HG03103 (cell line): ENCODE data around the gene NSDHL.
"Not testable (repeated sequence)": the region's sequence is repeated elsewhere in the genome, so short reads cannot be mapped to it uniquely, and the experiment has no call there.

Experiments used
- ATAC-seq: cut with Tn5 transposase; IDR thresholded peaks from one replicate; pipeline ENCODE4 v1.9.1; 2021; ENCODE audit warnings: low read depth; ENCODE audit not compliant: unreplicated experiment

Gene NSDHL

DNA sequence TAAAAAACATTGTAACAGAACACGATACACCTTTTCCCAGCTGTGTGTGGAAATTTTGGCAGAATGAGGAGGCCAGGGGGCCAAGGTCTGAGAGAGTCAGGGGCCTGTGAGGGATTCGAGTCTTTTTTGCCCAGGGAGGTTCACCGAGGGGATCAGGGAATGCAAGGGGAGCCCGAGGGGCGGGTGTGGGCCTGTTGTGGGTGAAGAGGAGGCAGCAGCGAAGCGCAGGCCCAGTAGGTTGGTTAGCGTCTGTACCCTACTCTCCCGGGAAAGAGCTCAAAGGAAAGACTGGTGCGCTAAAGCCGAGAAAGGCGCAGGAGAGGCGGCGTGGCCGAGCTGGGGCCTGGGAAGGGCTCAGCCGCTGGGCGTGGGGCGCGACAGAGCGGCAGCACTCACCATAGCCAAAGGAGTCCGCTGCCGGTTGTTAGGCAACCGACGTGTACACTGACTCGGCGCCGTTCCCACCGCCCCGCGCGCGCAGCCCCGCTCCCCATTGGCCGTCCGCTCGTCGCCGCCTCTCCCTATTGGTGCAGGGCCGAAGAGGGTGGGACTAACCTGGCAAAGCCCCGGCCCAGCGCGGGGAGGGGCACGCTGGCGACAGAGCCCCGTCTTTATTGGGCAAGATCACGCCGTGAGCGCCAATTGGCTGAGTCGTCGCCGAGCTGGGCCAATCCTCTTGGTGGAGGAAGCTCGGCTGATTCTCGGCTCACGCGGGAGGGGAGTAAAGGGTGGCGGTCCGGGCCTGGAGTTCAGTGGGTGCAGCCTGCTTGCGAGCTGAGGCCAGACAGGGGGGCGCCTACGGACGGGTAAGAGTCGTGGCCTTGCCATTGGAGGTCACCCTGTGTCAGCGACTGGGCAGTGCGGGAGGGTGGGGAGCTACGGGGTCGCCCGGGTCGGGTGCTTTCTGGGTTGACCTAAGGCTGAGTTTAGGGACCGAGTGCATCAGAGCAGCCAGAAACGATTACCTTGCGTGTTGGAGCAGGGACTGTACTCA lies at the start of gene NSDHL, which contains the start of gene CETN2:
NSDHL (plus strand) TSS at position 752 of the 994 bp plus-strand sequence. CDS start 15,262 bp downstream, outside the sequence.
CETN2 (minus strand) TSS at position 446 of the 994 bp plus-strand sequence; CDS start at position 399, 47 bp downstream.
- peak; percentile 96 for ATAC-seq

DNA sequence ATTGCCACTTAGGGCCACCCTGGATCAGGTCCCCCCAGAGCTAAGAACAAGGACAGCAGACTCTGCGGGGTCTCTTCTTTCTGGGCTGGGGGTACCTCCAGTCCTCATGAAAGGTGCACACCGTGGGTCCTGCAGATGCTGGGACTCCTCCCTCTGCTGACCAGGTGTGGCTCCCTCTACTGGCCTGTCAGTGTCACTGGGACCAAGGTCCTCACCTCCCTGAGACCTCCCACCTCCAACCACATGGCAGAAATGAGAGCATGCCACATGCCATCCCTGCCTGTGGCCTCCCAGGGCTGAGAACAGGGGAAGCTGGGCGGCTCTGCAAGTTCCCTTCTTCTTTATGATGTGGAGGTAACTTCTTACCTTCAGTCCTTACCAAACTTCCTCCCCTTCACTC lies 43.8 kb upstream of the NSDHL start:
- peak; percentile 95 for ATAC-seq

DNA sequence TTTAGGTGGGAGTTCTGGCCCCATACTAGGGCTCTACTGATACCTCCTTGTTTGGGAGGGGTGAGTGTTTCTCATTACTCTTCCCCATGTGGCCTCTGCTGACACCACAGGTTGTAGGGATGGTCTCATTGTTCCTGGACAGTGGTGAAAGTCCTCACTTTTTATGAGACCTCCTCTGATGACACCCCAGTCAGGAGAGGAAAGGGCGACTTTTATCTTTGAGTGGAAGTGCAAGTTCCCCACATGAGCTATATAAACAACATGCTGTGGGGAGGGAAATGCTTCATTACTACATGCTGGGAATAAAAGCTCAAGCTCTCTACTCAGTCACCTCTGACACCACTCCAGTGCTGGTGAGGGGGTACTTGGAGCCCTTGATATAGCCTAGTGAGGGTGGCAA lies 31.9 kb upstream of the NSDHL start:
- no peak for ATAC-seq

DNA sequence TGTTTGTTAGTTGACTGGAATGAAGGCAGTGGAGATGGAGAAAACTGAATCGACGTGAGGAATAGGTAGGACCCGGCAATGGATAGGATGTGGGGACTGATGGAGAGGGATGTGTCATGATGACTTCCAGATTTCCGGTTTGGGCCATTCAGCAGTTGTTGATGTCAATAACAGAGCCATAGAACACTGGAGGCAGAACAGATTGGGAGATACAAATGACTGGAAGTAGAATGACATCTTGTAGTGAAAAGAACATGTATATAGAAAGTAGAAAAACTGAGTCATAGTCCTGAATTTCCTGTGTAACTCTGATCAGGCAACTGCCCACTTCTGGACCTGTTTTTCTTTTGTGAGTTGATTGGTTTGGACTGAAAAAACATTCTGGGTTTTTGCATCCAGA lies 24.8 kb upstream of the NSDHL start:
- ATAC-seq = no peak

DNA sequence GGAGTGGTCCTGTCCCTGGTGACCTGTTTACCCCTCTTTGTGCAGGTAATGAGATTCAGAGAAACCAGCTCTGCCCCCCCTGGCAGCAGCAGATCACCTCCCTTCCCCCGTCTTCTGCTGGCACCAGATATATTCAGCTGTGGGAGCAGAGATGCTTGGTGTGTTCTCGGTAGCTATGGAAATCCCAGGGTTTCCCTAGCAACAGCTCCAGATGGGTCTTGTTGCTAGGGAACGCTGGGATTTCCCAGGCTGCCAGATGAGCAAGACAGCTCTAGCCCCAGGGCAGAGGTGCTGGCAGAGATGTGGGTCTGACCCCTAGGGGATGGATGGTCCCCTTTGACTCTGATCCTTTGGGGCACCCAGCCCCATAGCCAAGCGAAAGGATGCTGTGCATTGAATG lies 20.5 kb upstream of the NSDHL start:
- no peak for ATAC-seq

DNA sequence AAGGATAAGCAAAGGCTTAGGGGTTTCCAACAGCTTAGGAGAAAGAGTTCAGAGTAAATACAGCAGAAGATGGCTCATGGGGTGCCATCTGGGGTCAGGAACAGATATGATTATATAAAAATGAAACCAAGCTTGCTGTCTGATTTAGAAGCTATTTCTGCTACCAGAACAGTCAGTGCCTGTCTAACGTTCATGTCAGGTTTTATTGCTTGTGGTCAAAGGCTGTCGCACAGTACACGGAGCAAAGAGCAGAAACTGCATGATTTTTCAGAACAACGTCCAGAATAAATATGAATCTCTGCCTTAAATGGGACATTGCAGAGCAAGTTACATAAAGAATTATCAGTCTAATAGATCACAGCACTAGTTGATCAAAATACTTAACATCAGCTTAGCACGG lies 17.7 kb upstream of the NSDHL start:
- no peak for ATAC-seq

DNA sequence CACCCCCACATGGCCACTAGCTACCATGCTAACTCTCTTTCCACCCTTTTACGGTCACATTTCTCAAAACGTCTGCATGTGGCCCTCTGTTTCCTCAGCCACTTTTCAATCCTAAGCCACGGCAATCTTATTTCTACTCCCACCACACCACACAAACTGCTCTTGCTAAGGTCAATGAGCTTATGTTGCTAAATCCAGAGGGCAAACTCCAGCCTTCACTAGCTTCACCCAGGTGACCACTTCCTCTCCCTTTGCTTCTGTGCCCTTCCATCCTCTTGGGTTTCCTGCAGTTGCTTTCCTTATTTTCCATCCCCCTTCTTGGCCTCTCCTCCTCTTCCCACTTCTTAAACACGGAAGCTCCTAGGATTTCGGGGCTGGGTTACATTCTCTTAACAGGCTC lies 16.8 kb upstream of the NSDHL start:
- ATAC-seq = no peak

DNA sequence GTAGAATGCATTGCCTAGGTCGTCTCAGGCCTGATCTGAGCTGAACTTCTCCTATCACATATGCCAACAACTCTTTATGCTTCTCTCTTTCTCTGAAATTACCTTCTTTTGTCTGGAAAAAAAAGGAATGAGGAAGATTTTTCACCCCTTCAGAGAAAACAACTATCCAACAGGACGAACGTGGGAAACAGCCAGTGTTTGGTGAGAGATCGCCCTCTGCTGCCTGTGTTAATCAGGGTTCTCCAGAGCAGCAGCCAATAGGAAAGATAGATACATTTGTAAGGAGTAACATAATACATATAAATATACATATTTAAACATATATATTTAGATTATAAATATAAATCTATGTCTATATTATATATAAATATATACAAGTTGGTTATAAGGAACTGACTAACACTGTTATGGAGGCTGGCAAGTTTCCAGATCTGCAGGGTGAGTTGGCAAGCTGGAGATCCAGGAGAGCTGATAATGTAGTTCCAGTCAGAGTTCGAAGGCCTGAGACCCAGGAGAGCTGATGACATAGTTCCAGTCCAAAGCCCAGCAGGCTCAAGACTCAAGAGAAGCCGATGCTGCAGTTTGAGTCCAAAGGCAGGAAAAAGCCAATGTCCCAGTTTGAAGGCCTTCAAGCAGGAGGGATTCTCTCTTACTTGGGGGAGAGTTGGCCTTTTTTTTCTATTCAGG lies 13.6 kb upstream of the NSDHL start:
- ATAC-seq = no peak

DNA sequence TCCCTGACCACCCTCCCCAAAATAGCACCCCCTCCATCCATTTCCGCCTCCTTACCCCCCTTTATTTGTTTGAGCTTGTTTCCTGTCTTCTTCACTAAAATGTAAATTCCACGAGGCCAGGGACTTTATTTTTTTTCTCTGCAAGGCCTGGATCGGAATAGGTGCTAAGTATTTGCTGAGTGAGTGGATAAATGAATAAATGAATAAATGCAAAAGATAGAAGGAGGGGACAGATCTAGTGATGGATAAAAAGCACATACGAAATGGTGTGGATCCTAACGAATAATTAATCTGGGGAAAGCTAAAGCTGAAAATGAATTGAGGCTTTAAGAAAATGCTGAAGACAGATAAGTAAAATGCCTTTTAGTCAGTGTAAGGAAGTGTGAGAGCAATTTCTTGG lies 12.5 kb upstream of the NSDHL start:
- no peak for ATAC-seq

DNA sequence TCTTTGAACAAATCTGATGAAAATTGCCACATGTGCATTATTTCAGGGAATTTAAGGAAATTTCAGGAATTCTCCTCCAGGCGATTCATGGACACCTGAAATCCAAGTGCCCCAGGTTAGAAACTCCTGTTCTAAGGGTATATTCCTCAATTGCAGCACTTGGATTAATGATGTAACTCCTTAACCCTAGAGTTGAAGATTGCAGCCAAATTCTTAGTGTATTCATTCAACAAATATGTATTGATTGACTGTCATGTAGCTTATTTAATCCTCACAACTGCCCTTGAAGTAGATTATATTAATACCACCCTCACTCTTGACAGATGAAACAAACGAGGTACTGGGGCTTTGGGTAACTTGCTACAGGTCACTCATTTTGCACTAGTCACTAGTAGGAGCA lies 11.6 kb upstream of the NSDHL start:
- no peak for ATAC-seq

DNA sequence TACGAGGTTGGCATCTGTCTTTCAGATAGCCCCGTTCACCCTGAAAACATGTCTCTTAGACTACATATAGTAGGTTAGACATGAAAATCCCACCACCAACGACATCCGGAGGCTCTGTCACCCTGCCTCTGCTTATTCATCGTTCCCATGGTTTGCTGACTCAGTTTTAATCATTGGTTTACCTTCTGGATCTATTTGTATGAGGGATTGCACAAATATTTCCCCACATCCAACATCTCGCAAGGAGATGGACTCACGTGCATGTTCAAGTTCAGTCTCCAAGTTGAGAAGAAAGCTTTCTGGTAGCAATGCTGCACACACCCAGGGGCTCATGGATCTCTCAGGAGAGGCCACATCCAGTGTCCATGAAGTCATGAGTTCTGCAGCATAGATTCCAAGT lies 11.1 kb upstream of the NSDHL start:
- no peak for ATAC-seq

DNA sequence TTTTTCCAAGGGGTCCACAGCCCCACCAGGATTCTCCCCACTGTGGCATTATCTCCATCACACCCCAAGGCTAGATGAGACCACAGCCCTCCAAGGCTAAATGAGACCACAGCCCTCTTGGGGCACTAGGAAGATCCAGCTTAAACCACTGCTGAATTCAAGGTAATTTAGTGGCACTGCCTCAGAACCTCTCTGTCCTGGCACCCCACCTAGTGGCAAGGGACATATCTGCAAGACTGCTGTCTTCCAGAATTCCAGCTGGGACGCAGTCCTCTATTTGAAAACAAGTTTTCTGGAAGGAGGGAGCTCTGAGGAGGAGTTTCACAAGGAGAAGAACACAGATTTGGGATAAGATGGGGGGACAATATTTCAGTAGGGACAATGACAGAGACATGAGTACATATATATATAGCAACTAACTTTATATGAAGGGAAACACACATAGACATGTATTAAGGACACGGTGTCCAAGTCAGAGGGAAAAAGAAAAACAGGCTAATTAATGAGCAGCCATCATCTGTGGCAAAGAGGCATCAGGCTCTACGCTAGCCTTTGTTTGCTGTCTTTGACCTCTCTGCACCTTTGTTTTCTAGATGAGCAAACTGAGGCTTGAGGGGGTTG lies 9.6 kb upstream of the NSDHL start:
- ATAC-seq = no peak

DNA sequence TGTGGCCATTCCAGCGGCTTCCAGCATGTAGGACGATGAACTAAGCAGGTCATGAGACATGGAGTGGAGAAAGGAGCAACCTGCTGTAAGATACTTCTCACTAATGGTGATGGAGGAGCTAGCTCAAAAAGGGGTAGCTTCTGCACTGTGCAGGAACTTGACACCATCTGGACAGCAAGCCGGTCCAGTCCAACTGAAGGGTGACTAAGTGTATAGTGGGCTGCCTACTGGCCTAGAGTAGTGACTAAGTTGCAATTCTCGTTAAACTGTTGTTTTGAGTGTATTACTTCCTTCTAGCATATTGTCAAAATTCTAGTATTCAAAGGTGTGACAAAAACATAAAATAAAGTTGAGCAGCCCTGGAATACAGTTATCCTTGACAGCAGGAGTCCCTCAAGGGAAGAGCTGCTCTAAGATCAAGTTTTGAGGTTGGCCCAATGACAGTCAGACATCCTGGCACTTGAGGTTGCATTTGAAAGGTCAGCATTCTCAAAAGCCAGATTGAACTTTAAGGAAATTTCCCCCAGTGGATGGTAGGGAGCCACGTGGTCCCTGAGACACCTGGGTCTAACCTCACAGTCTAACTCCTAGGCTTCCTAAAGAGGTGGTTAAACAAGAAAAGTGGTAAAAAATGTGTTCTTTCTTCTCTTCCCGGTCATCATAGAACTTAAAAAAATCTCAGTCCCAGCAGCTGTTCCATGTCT lies 8.3 kb upstream of the NSDHL start:
- no peak for ATAC-seq

DNA sequence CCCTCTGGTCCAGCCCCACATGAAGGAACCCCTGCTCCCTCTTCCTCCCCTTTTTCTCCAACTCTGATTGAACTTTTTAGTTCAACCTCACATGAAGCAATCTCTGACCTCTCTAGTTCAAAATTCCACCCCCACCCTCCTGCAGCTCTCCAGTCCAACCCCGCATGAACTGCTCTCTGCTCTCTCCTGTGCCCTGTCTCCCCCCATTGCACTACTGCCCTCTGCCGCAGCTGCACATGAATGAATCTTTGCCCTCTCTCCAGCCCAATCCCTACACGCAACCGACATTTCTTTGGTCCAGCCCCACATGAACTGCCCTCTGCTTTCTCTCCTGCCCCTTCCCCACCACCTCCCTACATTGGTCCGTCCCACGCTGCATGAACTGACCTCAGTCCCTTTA lies 7.2 kb upstream of the NSDHL start:
- no peak for ATAC-seq

DNA sequence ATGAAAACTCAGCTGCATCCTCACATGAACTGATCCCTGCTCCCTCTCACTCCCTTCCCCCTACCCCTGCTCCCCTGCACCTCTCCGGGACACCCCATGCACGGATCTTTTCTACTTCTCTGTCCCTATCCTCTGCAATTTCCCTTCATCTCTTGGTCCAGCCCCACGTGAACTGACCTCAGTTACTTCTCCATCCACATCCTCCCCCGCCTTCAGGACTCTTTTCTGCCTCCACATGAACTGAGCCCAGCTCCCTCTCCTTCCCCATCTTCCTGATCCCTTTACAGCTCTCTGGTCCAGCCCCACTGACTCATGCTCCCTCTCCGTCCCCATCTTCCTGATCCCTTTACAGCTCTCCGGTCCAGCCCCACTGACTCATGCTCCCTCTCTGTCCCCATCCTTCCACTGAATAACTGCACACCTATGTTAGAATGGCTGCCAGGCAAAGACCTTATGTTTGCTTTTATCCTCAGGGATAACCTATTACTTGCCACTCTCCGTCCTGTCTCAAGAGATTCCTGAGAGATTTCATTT lies 6.0 kb upstream of the NSDHL start:
- ATAC-seq = no peak

DNA sequence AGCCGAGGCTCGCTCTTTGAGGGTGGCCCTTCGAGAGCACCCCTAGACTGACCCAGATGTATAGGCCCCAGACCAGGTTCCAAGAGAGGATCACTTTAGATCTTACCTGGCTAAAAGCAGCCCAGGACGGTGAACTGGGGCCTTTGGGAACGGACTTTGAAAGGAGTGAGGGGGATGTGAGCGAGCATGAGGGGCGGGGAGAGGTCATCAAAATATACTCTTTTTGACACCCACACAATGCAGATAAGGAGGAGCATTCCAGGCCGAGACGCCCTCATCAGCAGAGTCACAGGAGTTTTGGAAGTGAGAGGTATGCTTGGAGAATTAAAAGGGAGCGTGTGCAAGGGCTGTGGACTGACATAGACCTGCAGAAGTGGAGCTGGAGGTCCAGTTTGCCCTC lies 528 bp downstream of the NSDHL start:
- no peak for ATAC-seq

DNA sequence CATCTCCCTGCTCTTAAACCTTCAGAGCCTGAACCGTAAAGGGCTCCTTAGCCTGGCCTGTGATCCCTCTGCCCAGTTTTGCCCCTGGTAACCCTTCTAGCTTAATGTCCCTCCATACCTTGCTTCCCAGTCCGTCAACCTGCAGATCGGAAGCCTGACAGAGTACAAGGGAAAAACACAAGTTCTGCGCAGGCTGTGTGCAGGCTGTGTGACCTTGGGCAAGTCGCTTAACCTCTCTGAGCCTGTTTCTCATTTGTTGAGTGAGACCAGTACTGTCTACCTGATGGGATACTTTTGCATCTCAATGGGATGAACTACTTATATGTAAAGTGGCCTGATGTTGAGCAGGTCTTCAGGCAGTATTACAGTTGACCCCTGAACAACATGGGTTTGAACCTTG lies 1.7 kb downstream of the NSDHL start:
- ATAC-seq = no peak

DNA sequence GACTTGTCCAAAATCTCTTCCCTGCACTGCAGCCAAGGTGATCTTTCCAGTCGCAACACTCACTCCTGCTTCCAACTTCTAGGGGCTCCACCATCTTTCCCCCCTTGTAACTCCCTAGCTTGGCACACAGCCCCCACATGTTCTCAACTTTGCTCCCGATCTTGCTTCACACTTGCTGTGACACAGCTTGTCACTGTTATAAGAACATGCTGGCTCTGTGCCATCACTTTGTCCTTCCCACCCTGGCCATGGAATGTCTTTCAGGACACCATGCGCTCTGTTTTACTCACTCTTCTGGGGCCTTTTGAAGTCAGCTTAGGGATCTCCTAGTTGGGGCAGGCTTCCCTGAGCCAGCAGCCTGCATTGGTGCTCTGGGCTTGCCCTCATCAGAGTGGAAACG lies 2.5 kb downstream of the NSDHL start:
- no peak for ATAC-seq

DNA sequence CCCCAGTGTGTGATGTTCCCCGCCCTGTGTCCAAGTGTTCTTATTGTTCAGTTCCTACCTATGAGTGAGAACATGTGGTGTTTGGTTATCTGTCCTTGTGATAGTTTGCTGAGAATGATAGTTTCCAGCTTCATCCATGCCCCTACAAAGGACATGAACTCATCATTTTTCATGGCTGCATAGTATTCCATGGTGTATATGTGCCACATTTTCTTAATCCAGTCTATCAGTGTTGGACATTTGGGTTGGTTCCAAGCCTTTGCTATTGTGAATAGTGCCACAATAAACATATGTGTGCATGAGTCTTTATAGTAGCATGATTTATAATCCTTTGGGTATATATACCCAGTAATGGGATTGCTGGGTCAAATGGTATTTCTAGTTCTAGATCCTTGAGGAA lies 4.6 kb downstream of the NSDHL start:
- ATAC-seq = not testable (repeated sequence)

DNA sequence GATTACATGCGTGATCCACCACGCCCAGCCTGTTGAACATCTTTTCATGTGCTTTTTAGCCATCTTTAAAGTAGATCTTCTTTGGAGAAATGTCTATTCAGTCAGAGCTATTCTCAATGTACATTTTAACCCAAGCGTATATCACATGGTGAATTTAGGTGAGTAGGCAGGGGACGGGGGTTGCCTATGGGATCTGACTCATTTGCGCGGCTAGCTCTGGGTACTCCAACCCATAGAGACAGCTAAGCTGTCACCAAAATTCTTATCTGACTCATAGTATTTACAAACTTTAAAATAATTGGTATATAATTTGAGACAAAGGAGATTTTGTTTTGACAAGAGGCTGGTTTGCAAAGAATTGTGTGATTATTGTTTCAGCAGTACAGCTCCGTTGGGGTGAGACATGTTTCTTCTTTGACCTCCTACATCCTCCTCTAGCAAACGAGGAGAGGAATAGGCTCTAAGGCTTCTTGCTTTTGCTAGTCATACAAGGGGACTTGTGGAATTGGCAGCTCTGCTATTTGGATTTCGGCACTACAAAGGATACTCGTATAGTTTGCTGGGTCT lies 12.0 kb downstream of the NSDHL start:
- ATAC-seq = no peak
